Measurements from ENCODE around the gene LCNL1. TPM values are rescaled to one million over a fixed set of nuclear protein-coding genes. Genes with fewer than 3 reads are reported as not detected.

LCNL1 gene
- total RNA-seq: 3.2 and 3.5 TPM in 2 replicates

DNA sequence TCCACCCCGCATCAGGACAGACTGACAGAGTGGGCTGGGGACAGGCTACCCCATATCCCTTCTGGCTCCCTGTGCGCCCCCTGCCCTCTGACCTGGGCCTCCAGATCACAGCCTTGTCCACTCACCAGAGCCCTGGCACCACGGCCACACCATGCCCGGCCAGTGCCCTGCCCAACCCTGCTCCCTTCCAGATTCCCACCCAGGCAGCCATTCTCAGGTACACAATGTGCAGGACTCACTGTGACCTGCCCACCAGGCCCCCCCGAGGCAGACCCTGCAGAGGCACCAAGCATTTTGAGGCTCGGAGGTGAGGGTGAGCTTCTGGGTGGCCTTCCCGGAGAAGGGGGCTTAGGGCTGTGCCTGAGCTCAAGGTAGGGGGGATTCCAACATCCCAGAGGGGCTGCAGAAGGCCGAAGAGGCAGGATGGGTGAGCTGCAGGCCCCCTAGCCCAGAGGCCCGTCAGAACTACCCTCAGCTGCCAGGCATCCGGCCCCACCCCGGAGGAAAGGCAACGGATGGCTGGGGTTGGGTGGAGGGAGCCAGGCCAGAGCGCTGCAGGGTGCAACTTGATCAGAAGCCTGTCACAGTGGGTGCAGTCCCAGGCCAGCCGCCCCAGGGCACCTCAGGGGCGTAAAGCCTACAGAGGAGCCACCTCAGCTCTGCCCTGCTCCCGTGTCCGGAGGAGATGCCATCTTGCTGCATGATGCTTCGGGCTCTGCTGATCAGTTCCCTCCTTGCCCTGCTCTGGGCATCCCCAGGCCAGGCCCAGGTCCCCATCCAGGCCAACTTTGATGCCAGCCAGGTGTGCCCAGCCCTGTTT lies at the start of gene LCNL1:
Gene LCNL1 (plus strand): TSS at position 762 of the 820 bp plus-strand sequence. CDS start 594 bp downstream, outside the sequence.
- DNase-seq (ENCODE audit: low read depth): no peak
- no peak within 1 kb of the TSS for H3K4me3 ChIP-seq (ENCODE audit: low read depth, low read length)
- TF ChIP-seq, protein P1, sequence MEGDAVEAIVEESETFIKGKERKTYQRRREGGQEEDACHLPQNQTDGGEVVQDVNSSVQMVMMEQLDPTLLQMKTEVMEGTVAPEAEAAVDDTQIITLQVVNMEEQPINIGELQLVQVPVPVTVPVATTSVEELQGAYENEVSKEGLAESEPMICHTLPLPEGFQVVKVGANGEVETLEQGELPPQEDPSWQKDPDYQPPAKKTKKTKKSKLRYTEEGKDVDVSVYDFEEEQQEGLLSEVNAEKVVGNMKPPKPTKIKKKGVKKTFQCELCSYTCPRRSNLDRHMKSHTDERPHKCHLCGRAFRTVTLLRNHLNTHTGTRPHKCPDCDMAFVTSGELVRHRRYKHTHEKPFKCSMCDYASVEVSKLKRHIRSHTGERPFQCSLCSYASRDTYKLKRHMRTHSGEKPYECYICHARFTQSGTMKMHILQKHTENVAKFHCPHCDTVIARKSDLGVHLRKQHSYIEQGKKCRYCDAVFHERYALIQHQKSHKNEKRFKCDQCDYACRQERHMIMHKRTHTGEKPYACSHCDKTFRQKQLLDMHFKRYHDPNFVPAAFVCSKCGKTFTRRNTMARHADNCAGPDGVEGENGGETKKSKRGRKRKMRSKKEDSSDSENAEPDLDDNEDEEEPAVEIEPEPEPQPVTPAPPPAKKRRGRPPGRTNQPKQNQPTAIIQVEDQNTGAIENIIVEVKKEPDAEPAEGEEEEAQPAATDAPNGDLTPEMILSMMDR (IDR thresholded peaks at IDR 0.05; ENCODE audit: insufficient read depth, low read depth, low read length): no peak

DNA sequence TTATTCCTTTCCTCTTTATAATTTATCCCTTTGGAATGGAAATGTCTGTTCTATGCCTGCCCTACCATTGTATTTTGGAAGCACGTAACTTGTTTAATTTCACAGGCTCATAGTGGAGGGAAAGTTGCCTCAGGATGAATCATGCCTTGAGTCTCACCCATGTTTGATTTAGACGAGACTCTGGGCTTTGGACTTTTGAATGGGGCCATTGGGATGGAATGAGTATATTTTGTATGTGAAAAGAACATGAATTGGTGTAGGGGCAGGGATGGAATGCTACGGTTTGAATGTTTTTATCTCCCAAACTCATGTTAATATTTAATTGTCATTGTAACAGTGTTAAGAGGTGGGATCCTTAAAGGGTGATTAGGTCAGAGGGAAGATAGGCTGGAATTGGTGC lies 48.5 kb upstream of the LCNL1 start:
- TF ChIP-seq, protein P1 (IDR thresholded peaks at IDR 0.05; ENCODE audit: insufficient read depth, low read depth, low read length): no peak
- DNase-seq (ENCODE audit: low read depth): no peak
- no peak overlapping the region for H3K4me3 ChIP-seq (ENCODE audit: low read depth, low read length)

DNA sequence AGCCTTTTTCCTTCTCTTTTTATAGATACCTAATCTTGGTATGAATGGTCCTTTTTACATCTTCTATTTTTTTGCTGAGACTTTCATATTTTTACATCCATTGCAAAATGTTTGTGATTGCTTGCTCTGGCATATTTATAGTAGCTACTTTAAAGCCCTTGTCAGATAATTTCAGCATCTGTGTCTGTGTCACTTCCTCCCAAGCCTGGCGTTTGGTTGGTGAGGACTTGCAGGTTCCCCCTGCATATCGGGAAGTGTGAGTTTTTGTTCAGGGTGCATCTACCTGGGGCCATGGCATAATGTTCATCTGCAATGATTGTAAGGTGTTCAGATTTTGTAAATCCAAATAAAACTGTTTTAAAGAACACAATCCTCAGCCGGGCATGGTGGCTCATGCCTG lies 47.1 kb upstream of the LCNL1 start:
- H3K4me3 ChIP-seq (ENCODE audit: low read depth, low read length): no peak overlapping the region
- DNase-seq (ENCODE audit: low read depth): peak; percentile 38
- TF ChIP-seq, protein P1 (IDR thresholded peaks at IDR 0.05; ENCODE audit: insufficient read depth, low read depth, low read length): no peak

DNA sequence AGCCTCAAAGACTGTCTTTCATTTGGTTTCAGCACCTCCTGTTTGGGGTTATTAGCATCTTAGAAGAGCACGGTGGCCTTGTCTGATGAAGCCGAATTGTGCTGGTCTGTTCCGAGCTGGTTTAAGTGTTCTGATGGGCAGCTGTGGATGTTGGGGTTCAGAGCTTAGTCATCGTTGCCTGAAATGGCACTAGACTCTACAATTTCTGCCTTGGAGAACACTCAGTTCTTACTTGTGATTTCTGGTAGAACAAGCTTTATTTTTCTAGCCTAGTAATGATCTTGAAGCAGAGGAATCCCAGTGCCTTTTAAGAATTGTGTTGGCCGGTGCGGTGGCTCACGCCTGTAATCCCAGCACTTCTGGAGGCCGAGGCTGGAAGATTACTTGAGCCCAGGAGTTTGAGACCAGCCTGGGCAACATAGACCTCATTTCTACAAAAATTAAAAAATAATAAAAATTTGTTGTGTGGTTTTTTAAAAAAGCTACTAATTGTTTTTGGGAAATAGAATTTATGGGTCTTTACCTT lies 46.1 kb upstream of the LCNL1 start:
- no peak for DNase-seq (ENCODE audit: low read depth)
- TF ChIP-seq, protein P1 (IDR thresholded peaks at IDR 0.05; ENCODE audit: insufficient read depth, low read depth, low read length): no peak
- H3K4me3 ChIP-seq (ENCODE audit: low read depth, low read length): no peak overlapping the region

DNA sequence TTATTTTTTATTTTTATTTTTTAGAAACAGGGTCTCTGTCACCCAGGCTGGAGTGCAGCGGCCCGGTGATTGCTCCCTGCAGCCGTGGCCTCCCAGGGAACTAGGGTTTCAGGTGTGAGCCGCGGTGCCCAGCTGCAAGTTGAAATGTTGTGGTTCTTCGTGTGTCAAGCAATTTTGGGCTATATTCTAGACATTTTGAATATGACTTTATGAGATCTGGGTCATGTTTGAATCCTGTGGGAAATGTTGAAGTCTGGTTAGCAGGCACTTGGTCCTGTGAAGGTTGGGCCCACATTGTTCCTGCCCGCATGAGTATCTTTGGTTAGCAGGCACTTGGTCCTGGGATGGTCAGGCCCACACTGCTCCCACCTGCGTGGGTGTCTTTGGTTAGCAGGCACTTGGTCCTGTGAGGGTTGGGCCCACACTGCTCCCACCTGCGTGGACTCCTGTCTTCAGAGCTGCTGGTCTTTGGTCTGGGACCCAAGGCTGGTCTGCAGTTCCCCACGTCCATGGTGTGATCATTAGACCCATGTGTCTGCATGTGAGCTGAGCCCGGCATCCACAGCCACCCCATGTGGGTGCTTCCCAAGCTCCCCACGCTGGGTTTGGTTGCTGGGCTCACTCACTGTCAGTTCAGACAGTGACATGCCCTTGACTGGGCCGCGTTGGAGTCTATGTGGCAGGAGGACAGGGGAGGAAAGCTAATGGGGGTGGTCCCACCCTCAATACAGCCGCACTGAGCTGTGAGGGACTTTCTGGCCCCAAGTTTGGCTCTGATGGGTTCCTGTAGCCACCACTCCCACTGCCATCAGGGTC lies 45.4 kb upstream of the LCNL1 start:
- H3K4me3 ChIP-seq (ENCODE audit: low read depth, low read length): no peak overlapping the region
- TF ChIP-seq, protein P1 (IDR thresholded peaks at IDR 0.05; ENCODE audit: insufficient read depth, low read depth, low read length): no peak
- DNase-seq (ENCODE audit: low read depth): no peak

DNA sequence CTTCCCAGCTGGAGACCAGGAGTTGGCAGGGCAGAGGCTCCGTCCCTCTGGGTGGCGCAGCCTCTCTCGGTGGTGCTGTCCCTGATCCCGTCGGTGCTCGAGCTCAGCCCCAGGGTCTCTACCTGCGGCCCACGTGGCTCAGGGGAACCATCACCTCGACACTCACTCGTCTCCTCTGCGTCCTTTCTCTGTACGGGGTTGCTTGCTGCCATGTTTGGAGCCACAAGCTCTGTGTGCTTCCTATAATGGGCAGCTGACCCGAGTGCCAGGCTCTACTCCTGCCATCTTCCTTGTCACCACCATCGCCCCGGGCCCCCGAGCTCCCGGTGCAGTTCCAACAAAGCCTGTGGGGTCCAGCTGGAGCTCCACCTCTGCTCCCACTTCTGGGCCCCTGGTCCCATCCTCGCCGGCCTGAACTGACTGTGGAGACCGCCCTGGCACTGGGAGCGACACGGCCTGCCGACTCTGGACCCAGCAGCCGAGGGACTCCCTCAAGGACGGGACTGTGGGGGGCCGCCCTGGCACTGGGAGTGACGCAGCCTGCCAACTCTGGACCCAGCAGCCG lies 43.3 kb upstream of the LCNL1 start:
- H3K4me3 ChIP-seq (ENCODE audit: low read depth, low read length): no peak overlapping the region
- DNase-seq (ENCODE audit: low read depth): no peak
- TF ChIP-seq, protein P1 (IDR thresholded peaks at IDR 0.05; ENCODE audit: insufficient read depth, low read depth, low read length): no peak

All from fibroblast of villous mesenchyme (primary cell).